ENCODE measurements around the gene SLC22A23. TPM values are rescaled to one million over a fixed set of nuclear protein-coding genes. Genes with fewer than 3 reads are reported as not detected.

Gene SLC22A23
- total and polyA plus RNA-seq, 2 experiments from 2014 or later, result 15.7 to 24.9 TPM

GRCh38 chr6:3328796-3329195, 128.1 kb downstream of the SLC22A23 start:
- TF ChIP-seq, protein P1, sequence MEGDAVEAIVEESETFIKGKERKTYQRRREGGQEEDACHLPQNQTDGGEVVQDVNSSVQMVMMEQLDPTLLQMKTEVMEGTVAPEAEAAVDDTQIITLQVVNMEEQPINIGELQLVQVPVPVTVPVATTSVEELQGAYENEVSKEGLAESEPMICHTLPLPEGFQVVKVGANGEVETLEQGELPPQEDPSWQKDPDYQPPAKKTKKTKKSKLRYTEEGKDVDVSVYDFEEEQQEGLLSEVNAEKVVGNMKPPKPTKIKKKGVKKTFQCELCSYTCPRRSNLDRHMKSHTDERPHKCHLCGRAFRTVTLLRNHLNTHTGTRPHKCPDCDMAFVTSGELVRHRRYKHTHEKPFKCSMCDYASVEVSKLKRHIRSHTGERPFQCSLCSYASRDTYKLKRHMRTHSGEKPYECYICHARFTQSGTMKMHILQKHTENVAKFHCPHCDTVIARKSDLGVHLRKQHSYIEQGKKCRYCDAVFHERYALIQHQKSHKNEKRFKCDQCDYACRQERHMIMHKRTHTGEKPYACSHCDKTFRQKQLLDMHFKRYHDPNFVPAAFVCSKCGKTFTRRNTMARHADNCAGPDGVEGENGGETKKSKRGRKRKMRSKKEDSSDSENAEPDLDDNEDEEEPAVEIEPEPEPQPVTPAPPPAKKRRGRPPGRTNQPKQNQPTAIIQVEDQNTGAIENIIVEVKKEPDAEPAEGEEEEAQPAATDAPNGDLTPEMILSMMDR (IDR thresholded peaks at IDR 0.05; ENCODE audit: low read depth, low read length), result no peak
- DNase-seq (ENCODE audit: low read depth in 1 of 2, low spot score in 1 of 2), result no peak
- Histone ChIP-seq H3K9me3 (ENCODE audit: low read depth) (no peaks in the 10 kb centered on the region), H3K4me3 (no peak overlapping the region), H3K4me1 (ENCODE audit: low read depth) (no peaks in the 10 kb centered on the region), H3K36me3 (no peaks in the 10 kb centered on the region), H3K27ac (no peak overlapping the region), H3K27me3 (no peaks in the 10 kb centered on the region)

GRCh38 chr6:3328145-3328544, 128.7 kb downstream of the SLC22A23 start:
- H3K4me3 ChIP-seq, result no peak overlapping the region
- H3K27ac ChIP-seq, result no peak overlapping the region
- DNase-seq (ENCODE audit: low read depth in 1 of 2, low spot score in 1 of 2), result peak in 1 of 2 donors; percentile 46

GRCh38 chr6:3327403-3327802, 129.4 kb downstream of the SLC22A23 start:
- TF ChIP-seq, protein P1 (IDR thresholded peaks at IDR 0.05; ENCODE audit: low read depth, low read length), result no peak
- no peak overlapping the region for H3K27ac ChIP-seq
- H3K4me1 ChIP-seq (ENCODE audit: low read depth), result no peaks in the 10 kb centered on the region
- H3K9me3 ChIP-seq (ENCODE audit: low read depth), result no peaks in the 10 kb centered on the region
- no peaks in the 10 kb centered on the region for H3K36me3 ChIP-seq
- H3K4me3 ChIP-seq, result no peak overlapping the region
- H3K27me3 ChIP-seq, result no peaks in the 10 kb centered on the region
- DNase-seq (ENCODE audit: low read depth in 1 of 2, low spot score in 1 of 2), result no peak

More at GRCh38 chr6:3328145-3328544, 128.7 kb downstream of the SLC22A23 start:
- H3K9me3 ChIP-seq (ENCODE audit: low read depth), result no peaks in the 10 kb centered on the region
- no peaks in the 10 kb centered on the region for H3K4me1 ChIP-seq (ENCODE audit: low read depth)
- H3K36me3 ChIP-seq, result no peaks in the 10 kb centered on the region
- TF ChIP-seq, protein P1 (IDR thresholded peaks at IDR 0.05; ENCODE audit: low read depth, low read length), result no peak
- H3K27me3 ChIP-seq, result no peaks in the 10 kb centered on the region

DNA sequence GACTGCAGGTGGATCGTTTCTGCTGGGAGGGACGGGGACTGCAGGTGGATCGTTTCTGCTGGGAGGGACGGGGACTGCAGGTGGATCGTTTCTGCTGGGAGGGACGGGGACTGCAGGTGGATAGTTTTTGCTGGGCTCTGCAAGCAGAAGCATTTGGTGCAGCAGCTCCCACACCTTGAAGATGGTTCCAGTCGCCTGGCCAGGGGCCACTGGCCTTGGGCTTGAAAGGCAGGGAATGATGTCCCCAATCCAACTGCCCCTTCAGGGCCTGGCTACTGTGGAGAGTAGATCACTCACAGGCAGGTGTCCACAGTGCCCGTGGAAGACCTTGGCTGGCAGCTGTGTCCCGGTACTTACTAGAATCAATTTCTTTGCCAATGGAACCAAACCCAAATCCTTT, 129.9 kb downstream of the SLC22A23 start:
- TF ChIP-seq, protein P1 (IDR thresholded peaks at IDR 0.05; ENCODE audit: low read depth, low read length), result no peak
- Histone ChIP-seq H3K4me3 (no peak overlapping the region), H3K9me3 (ENCODE audit: low read depth) (no peaks in the 10 kb centered on the region), H3K27me3 (no peaks in the 10 kb centered on the region), H3K4me1 (ENCODE audit: low read depth) (no peaks in the 10 kb centered on the region), H3K36me3 (no peaks in the 10 kb centered on the region), H3K27ac (no peak overlapping the region)
- DNase-seq (ENCODE audit: low read depth in 1 of 2, low spot score in 1 of 2), result no peak

- Histone ChIP-seq H3K27me3 (no peaks in the 10 kb centered on the region), H3K27ac (no peak overlapping the region), H3K9me3 (ENCODE audit: low read depth) (no peaks in the 10 kb centered on the region), H3K4me3 (no peak overlapping the region), H3K36me3 (no peaks in the 10 kb centered on the region), H3K4me1 (ENCODE audit: low read depth) (no peaks in the 10 kb centered on the region)
- TF ChIP-seq, protein P1 (IDR thresholded peaks at IDR 0.05; ENCODE audit: low read depth, low read length), result no peak
- DNase-seq (ENCODE audit: low read depth in 1 of 2, low spot score in 1 of 2), result no peak
These were observed 130.5 kb downstream of the SLC22A23 start for GRCh38 chr6:3326184-3326971.

All from cardiac muscle cell (in vitro differentiated cells and primary cell).